Endothelial cell of umbilical vein (primary cell): ENCODE measurements around the gene BAZ1B. TPM values are rescaled to one million over a fixed set of nuclear protein-coding genes. Genes with fewer than 3 reads are reported as not detected.

Experiments
- BruUV-seq: library from RNA; stranded (reverse); fragments of 400-500 nt; replicated peaks from 2 replicates; lab custom pipeline; 2021; lab: Mats Ljungman, UMichigan
- CTCF ChIA-PET: fragments of 300-600, 350-600 bp; sonication (Branson Sonifier 250); formaldehyde crosslinking; loops from one replicate; lab custom pipeline; 2021; ENCODE audit warnings: antibody characterized with exemption, inconsistent platforms; lab: Charles Lee
- POLR2A ChIA-PET: fragments of 300-600, 350-600 bp; sonication (Branson Sonifier 250); formaldehyde crosslinking; loops from one replicate; lab custom pipeline; 2021; ENCODE audit warnings: antibody characterized with exemption, inconsistent platforms; lab: Charles Lee
- DNase-seq: peaks from one replicate; pipeline ENCODE4 v3.0.0-alpha.2; 2011; ENCODE audit warnings: low read depth, low spot score
- FAIRE-seq: peaks from 2 replicates; lab custom pipeline; 2011; peaks lifted over from hg19 to GRCh38; lab: Jason Lieb, UNC
- H2AFZ ChIP-seq: 2 replicates; pipeline ENCODE4 v1.6.0; 2012; ENCODE audit warnings: low read depth, low read length, control low read depth, inconsistent platforms
- H3K27ac ChIP-seq: 2 replicates; pipeline ENCODE4 v1.5.1; 2011; ENCODE audit warnings: low read depth, mild to moderate bottlenecking, control low read depth, low read length, moderate library complexity; ENCODE audit not compliant: insufficient read depth
- H3K27me3 ChIP-seq, 2 experiments: 2 replicates each; pipeline versions ENCODE4 v1.6.0 to v1.6.1; 2011; ENCODE audit warnings: low read length in 2 of 2, mixed read lengths in 1 of 2; ENCODE audit not compliant: control insufficient read depth in 2 of 2, insufficient read depth in 2 of 2
- H3K36me3 ChIP-seq, 2 experiments: 2 replicates in 1 of 2; 3 replicates in 1 of 2; pipeline ENCODE4 v1.5.1; 2011; ENCODE audit warnings: low read length in 2 of 2, mild to moderate bottlenecking in 1 of 2, moderate library complexity in 1 of 2; ENCODE audit not compliant: control insufficient read depth in 2 of 2, insufficient read depth in 2 of 2; ENCODE audit errors: extremely low read depth in 1 of 2
- H3K4me1 ChIP-seq: 3 replicates; pipeline ENCODE4 v1.5.1; 2011; ENCODE audit warnings: mild to moderate bottlenecking, low read length; ENCODE audit not compliant: control insufficient read depth, insufficient read depth; ENCODE audit errors: extremely low read depth
- H3K4me2 ChIP-seq: 2 replicates; pipeline ENCODE4 v1.6.1; 2011; ENCODE audit warnings: low read length, control low read depth, mixed read lengths; ENCODE audit not compliant: insufficient read depth
- H3K4me3 ChIP-seq, 3 experiments: fragments of 200-600 bp in 1 of 3; sonication (generic), shearing (Covaris generic) in 1 of 3; replicated peaks in 1 of 3; 2 replicates each; pipeline ENCODE4 v1.5.1; 2011 to 2016; ENCODE audit warnings: control low read depth in 3 of 3, low read length in 3 of 3, mild to moderate bottlenecking in 2 of 3, inconsistent platforms in 1 of 3, low read depth in 1 of 3, moderate library complexity in 1 of 3; ENCODE audit not compliant: insufficient read depth in 1 of 3
- H3K79me2 ChIP-seq: 2 replicates; pipeline ENCODE4 v1.6.0; 2012; ENCODE audit warnings: low read length, inconsistent platforms; ENCODE audit not compliant: control insufficient read depth, insufficient read depth
- H3K9ac ChIP-seq: replicated peaks from 2 replicates; pipeline ENCODE3; 2011; ENCODE audit warnings: low read length, control low read depth; ENCODE audit not compliant: insufficient read depth; ENCODE audit errors: extremely low read depth
- H3K9me1 ChIP-seq: replicated peaks from 3 replicates; pipeline ENCODE4 v1.6.0; 2011; ENCODE audit warnings: mild to moderate bottlenecking, low read length; ENCODE audit not compliant: control insufficient read depth, insufficient read depth; ENCODE audit errors: extremely low read depth
- H3K9me3 ChIP-seq: replicated peaks from 2 replicates; pipeline ENCODE4 v1.5.1; 2012; ENCODE audit warnings: low read length, inconsistent platforms; ENCODE audit not compliant: control insufficient read depth, insufficient read depth
- H4K20me1 ChIP-seq: replicated peaks from 2 replicates; pipeline ENCODE3; 2011; ENCODE audit warnings: mild to moderate bottlenecking, low read length; ENCODE audit not compliant: control insufficient read depth, insufficient read depth; ENCODE audit errors: extremely low read depth
- EZH2 ChIP-seq: IDR thresholded peaks from 2 replicates; pipeline ENCODE4 v1.6.1; 2012; ENCODE audit warnings: borderline replicate concordance, low read depth, mild to moderate bottlenecking, moderate library complexity, low read length, inconsistent platforms; ENCODE audit not compliant: severe bottlenecking
- FOS ChIP-seq: IDR thresholded peaks from 2 replicates; pipeline ENCODE4 v1.6.1; 2011; ENCODE audit warnings: mild to moderate bottlenecking, low read length, moderate library complexity, borderline replicate concordance; ENCODE audit not compliant: insufficient read depth
- GATA2 ChIP-seq: IDR thresholded peaks from 2 replicates; pipeline ENCODE4 v1.7.0; 2011; ENCODE audit warnings: low read depth, mild to moderate bottlenecking, moderate library complexity, mixed read lengths, low read length; ENCODE audit not compliant: insufficient read length, insufficient read depth
- JUN ChIP-seq: IDR thresholded peaks from 2 replicates; pipeline ENCODE4 v1.6.1; 2011; ENCODE audit warnings: borderline replicate concordance, low read depth; ENCODE audit not compliant: insufficient read length, insufficient read depth
- MAX ChIP-seq: IDR thresholded peaks from 2 replicates; pipeline ENCODE4 v1.6.1; 2011; ENCODE audit not compliant: insufficient read depth, insufficient read length
- MYC ChIP-seq: IDR thresholded peaks from one replicate; pipeline ENCODE4 v1.6.1; 2011; ENCODE audit warnings: mild to moderate bottlenecking, low read depth, low read length
- POLR2A ChIP-seq: IDR thresholded peaks from 2 replicates; pipeline ENCODE4 v1.6.1; 2012; ENCODE audit warnings: low read depth, mild to moderate bottlenecking, control low read depth, low read length
- dilution Hi-C: fragments of 300-500 bp; cut with MboI; formaldehyde crosslinking; loops from one replicate; pipeline ENCODE4 v1.15.0; 2019; ENCODE audit warnings: low sequenced_read_pairs; ENCODE audit not compliant: extremely low pct_ligation_motif_present
- intact Hi-C: fragments of 100-400 bp; cut with micrococcal nuclease; formaldehyde crosslinking; loops from one replicate; pipeline ENCODE4 v1.10.0; 2022
- polyA plus RNA-seq, 4 experiments: library from polyadenylated mRNA; depleted of rRNA in 3 of 4; stranded (reverse) in 3 of 4; unstranded in 1 of 4; fragments of >200 nt; gene quantifications; 2 replicates each; pipeline versions ENCODE4 v1.2.1 to v1.2.3, GENCODE V29; 2011 to 2012; ENCODE audit warnings: missing spikeins in 1 of 4
- total RNA-seq: library from RNA; stranded (reverse); gene quantifications from 2 replicates; pipeline ENCODE4 v1.2.3, GENCODE V29; 2021

BAZ1B gene
- total and polyA plus RNA-seq, 2 donors (not counting 3 experiments of a cell fraction or from before 2014, with no cell fraction given): 16.2 to 74.7 TPM

- Histone ChIP-seq H2AFZ (no peak overlapping the region), H3K4me3 (no peak overlapping the region), H3K27ac (no peak overlapping the region), H3K9ac (no peak overlapping the region), H3K9me3 (no peaks in the 10 kb centered on the region), H4K20me1 (no peaks in the 10 kb centered on the region), H3K79me2 (no peaks in the 10 kb centered on the region), H3K36me3 (peaks cover 20 to 33% of the 10 kb centered on the region in 2 experiments), H3K4me2 (no peak overlapping the region), H3K4me1 (no peaks in the 10 kb centered on the region), H3K27me3 (peaks cover 0 to 1% of the 10 kb centered on the region in 2 experiments), H3K9me1 (no peaks in the 10 kb centered on the region)
- dilution Hi-C loops: no loop called here
- CTCF ChIA-PET: interaction anchor here (1.0 to 1.9 kb wide), 3 partner anchors 13 to 113 kb away, joined by 3 to 7 read pairs (median 4); no protein-coding TSS in a partner anchor
- intact Hi-C loops: loop anchor here (5.0 kb wide), 1 partner anchor 117 kb away; no protein-coding TSS in a partner anchor
- no TSS peak for BruUV-seq
- POLR2A ChIA-PET: no interaction called here
- no peak for FAIRE-seq
- DNase-seq: no peak
- TF ChIP-seq EZH2: no peak
- TF ChIP-seq JUN: no peak
- no peak for TF ChIP-seq FOS
- TF ChIP-seq MAX: no peak
- TF ChIP-seq GATA2: no peak
- TF ChIP-seq POLR2A: no peak
- no peak for TF ChIP-seq MYC
Measured at GRCh38 chr7:73439410-73439704, 82.7 kb downstream of the BAZ1B start.
